RWPE1 (cell line): ENCODE results near the gene VMA21.

Experiments
- CTCF ChIA-PET: fragments of 350-600 bp; sonication (Branson Sonifier 250); formaldehyde crosslinking; extraction: SDS; loops from one replicate; lab custom pipeline; 2021; lab: Yijun Ruan, JAX
- POLR2A ChIA-PET: fragments of 400-600 bp; formaldehyde crosslinking; extraction: SDS; loops from one replicate; lab custom pipeline; 2020; ENCODE audit warnings: antibody characterized with exemption; ENCODE audit not compliant: low non-redundant PET; lab: Yijun Ruan, JAX
- DNase-seq: peaks from one replicate; pipeline ENCODE4 v3.0.0; 2012; ENCODE audit warnings: low spot score
- H3K27ac ChIP-seq: fragments of 450-650 bp; 2 replicates; pipeline ENCODE4 v1.5.1; 2017
- TF ChIP-seq, protein P1 (sequence below): fragments of 450-650 bp; conservative IDR thresholded peaks from 2 replicates; pipeline ENCODE4 v1.5.1; 2017; ENCODE audit warnings: low read depth, mild to moderate bottlenecking

VMA21 gene, protein sequence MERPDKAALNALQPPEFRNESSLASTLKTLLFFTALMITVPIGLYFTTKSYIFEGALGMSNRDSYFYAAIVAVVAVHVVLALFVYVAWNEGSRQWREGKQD

DNA sequence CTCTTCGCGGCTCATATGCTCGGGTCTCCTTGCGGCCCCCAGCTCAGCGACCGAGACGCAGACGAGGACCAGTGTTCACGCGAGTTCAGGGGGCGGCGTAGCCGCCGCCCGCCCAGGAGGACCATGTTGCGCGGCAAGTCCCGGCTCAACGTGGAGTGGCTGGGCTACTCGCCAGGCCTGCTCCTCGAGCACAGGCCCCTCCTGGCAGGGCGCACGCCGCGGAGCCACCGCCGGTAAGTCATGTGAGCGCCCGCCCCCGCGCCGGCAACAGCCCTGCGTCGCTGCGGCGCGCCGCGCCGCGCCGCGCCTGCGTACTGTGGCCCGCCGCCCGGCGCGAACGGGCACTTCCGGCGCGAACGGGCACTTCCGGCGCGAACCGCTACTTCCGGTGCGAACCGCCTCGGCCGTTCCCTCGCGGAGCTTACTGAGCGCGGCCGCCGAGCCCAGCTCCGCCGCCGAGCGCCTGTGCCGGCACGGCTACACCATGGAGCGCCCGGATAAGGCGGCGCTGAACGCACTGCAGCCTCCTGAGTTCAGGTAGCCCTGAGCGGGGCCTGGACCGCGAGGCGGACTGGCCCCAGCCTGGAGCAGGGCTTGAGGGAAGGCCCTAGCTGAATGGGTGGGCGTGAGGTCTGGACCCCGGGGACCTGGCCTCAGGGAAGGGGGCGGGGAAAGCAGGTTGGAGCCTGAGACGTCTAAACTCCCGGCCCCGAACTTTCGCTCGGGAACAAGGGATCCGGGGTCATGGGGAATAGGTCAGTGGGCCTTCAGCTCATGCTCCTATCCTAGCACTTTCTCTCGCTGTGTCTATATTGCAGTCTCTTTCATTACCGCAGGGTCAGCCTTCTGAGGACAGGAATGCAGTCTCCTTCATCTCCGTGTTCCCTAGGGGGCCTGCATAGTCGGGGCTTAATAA is at the start of gene VMA21:
Gene VMA21 (plus strand): TSS at position 382 of the 916 bp plus-strand sequence. CDS start 103 bp downstream, at position 485.
- peak; percentile 78 for DNase-seq
- ChIA-PET CTCF (interaction anchor here (0.6 kb wide), 1 partner anchor 164 kb away, joined by 4 read pairs; no protein-coding TSS in a partner anchor), POLR2A (interaction anchor here (0.6 kb wide), 1 partner anchor 239 kb away, joined by 4 read pairs; no protein-coding TSS in a partner anchor)
- H3K27ac ChIP-seq, result peak within 1 kb of the TSS; percentile 89
- TF ChIP-seq, protein P1, sequence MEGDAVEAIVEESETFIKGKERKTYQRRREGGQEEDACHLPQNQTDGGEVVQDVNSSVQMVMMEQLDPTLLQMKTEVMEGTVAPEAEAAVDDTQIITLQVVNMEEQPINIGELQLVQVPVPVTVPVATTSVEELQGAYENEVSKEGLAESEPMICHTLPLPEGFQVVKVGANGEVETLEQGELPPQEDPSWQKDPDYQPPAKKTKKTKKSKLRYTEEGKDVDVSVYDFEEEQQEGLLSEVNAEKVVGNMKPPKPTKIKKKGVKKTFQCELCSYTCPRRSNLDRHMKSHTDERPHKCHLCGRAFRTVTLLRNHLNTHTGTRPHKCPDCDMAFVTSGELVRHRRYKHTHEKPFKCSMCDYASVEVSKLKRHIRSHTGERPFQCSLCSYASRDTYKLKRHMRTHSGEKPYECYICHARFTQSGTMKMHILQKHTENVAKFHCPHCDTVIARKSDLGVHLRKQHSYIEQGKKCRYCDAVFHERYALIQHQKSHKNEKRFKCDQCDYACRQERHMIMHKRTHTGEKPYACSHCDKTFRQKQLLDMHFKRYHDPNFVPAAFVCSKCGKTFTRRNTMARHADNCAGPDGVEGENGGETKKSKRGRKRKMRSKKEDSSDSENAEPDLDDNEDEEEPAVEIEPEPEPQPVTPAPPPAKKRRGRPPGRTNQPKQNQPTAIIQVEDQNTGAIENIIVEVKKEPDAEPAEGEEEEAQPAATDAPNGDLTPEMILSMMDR, result no peak

DNA sequence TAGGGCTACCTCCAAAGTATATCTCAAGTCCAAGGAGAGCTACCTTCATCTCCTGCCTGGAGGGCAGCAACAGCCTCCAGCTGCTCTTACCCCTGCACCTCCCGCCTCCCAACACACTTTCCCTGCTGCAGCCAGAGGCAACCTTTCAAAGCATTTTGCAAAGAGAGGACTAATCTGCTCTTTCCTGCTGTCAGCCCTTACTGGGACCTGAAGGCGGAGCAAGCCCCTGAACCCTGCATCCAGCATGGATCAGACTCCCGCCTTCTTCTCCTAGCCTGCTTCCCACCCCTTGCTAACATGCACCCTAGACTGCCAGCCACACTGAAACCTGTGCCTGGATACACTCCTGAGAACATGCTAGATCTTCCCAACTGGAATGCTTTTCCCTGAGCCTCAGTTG is 37.7 kb upstream of the VMA21 start:
- ChIA-PET POLR2A (no interaction called here), CTCF (no interaction called here)
- no peak for DNase-seq
- no peak overlapping the region for H3K27ac ChIP-seq
- TF ChIP-seq, protein P1, result no peak

GRCh38 chrX:151359931-151360871 is 36.8 kb upstream of the VMA21 start:
- no peak overlapping the region for H3K27ac ChIP-seq
- ChIA-PET CTCF (interaction anchor here (0.9 to 1.0 kb wide), 2 partner anchors 18 to 98 kb away, joined by 3 read pairs; no protein-coding TSS in a partner anchor), POLR2A (no interaction called here)
- DNase-seq, result peak; percentile 4
- TF ChIP-seq, protein P1, result peak; percentile 42

- no peak overlapping the region for H3K27ac ChIP-seq
- ChIA-PET POLR2A (no interaction called here), CTCF (no interaction called here)
- TF ChIP-seq, protein P1, result no peak
- DNase-seq, result no peak
Measured at GRCh38 chrX:151363316-151363715, 33.7 kb upstream of the VMA21 start.

GRCh38 chrX:151365579-151365978 is 31.4 kb upstream of the VMA21 start:
- DNase-seq, result no peak
- no peak overlapping the region for H3K27ac ChIP-seq
- TF ChIP-seq, protein P1, result no peak
- POLR2A ChIA-PET, result no interaction called here
- CTCF ChIA-PET, result no interaction called here

DNA sequence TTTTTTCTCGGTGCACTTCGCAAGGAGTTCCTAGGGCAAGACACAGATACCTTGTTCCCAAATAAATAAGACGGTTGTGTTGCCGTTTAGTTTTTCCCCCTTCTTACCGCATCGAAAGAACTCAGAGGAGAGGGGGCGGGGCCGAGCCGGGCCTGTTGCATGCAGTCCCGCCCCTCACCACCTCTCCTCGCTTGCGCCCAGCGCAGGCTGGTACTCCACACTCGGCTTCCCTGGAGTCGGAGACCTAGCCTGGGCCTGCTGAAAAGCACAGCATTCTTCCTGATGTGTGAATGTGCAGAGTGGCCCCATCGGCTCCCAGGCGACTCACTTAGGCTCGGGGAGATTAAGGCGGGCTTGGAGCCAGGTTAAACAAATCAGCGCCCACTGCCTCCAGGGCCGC is 26.1 kb upstream of the VMA21 start:
- ChIA-PET CTCF (no interaction called here), POLR2A (no interaction called here)
- TF ChIP-seq, protein P1, result no peak
- H3K27ac ChIP-seq, result no peak overlapping the region
- DNase-seq, result peak; percentile 14
